ENCODE data around the gene TSGA10IP.

Gene TSGA10IP

DNA sequence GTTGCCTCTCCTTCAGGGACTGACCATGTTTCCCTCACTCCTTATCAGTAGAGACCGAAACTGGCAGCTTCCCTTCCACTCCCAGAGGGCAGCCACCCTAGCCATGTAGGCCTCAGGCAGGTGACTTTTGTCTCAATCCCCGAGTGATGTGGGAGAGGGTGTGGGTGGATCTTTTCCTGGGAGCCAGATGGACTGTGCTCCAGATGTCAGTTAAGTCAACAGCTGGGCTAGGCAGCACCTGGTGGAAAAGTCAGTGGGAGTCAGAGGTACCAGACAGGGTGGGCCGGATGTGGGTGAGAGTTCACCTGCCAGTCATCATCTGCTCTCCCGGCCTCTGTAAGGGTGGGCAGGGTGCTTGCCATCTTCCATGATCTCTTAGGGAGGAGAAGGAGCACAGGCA lies 58.9 kb downstream of the TSGA10IP start:
- no peak overlapping the region for H3K4me2 ChIP-seq (ENCODE audit: low read length)
- H2AFZ ChIP-seq (ENCODE audit: low read length): no peak overlapping the region
- H3K9me2 ChIP-seq (ENCODE audit: low read depth, low read length): no peaks in the 10 kb centered on the region
- H3K4me3 ChIP-seq (ENCODE audit: low read depth, low read length, poor library complexity, severe bottlenecking): no peak overlapping the region
- H3K36me3 ChIP-seq (ENCODE audit: insufficient read depth, low read length): peaks cover 39% of the 10 kb centered on the region
- no peaks in the 10 kb centered on the region for H3F3A ChIP-seq (ENCODE audit: insufficient read depth, low read length)
- H3K79me2 ChIP-seq (ENCODE audit: insufficient read depth, low read length): peaks cover 17% of the 10 kb centered on the region
- no peaks in the 10 kb centered on the region for H3K27me3 ChIP-seq (ENCODE audit: insufficient read depth, low read length)
- H3K9me3 ChIP-seq (ENCODE audit: low read length): no peaks in the 10 kb centered on the region
- H3K4me1 ChIP-seq (ENCODE audit: insufficient read depth, low read length, severe bottlenecking): peaks cover 19% of the 10 kb centered on the region
- no peak overlapping the region for H3K9ac ChIP-seq (ENCODE audit: low read length)
- no peak overlapping the region for H3K27ac ChIP-seq (ENCODE audit: low read depth, low read length, poor library complexity, severe bottlenecking)
- H4K20me1 ChIP-seq (ENCODE audit: insufficient read depth, low read length): no peaks in the 10 kb centered on the region
- TF ChIP-seq, protein P1, sequence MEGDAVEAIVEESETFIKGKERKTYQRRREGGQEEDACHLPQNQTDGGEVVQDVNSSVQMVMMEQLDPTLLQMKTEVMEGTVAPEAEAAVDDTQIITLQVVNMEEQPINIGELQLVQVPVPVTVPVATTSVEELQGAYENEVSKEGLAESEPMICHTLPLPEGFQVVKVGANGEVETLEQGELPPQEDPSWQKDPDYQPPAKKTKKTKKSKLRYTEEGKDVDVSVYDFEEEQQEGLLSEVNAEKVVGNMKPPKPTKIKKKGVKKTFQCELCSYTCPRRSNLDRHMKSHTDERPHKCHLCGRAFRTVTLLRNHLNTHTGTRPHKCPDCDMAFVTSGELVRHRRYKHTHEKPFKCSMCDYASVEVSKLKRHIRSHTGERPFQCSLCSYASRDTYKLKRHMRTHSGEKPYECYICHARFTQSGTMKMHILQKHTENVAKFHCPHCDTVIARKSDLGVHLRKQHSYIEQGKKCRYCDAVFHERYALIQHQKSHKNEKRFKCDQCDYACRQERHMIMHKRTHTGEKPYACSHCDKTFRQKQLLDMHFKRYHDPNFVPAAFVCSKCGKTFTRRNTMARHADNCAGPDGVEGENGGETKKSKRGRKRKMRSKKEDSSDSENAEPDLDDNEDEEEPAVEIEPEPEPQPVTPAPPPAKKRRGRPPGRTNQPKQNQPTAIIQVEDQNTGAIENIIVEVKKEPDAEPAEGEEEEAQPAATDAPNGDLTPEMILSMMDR (IDR thresholded peaks at IDR 0.05; ENCODE audit: low read length): no peak
- no peak for TF ChIP-seq EZH2 (IDR thresholded peaks at IDR 0.05; ENCODE audit: borderline replicate concordance, low read length)

DNA sequence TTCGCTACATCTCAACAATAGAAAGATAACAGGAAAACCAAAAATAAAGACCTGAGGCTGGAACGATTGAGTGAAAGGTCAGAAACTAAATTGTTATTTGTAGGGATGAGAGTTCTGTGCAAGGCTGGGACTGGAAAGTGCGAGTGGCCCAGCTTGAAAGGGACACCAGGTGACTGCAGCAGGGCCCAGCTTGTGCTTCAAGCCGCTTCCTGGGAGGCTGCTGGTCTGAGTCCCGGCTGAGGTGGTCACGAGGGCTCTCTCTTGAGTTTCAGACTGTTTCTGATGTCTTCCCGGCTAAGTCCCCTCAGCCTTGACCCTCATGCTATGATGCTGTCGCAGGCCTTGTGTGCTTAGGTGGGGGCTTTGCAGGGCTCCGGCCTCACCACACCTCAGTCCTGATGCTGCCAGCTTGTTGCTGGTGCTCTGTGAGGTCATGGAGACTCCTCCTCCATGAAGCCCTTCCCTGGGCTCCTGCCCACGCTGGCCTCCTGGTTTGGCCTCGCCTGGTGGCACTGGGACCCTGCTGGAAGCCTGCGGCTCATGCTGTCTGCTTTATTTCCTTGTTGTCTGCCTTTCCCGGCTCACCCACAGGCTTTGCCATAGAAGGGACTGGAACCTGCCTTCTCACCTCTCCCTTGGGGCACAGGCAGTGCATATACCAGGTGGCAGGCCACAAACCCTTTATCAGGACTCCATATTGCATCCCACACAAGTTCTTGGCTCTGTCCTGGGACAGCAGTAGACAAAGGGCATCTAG lies 61.0 kb downstream of the TSGA10IP start:
- peaks cover 25% of the 10 kb centered on the region for H3K36me3 ChIP-seq (ENCODE audit: insufficient read depth, low read length)
- no peaks in the 10 kb centered on the region for H3K27me3 ChIP-seq (ENCODE audit: insufficient read depth, low read length)
- no peak overlapping the region for H3K4me2 ChIP-seq (ENCODE audit: low read length)
- no peaks in the 10 kb centered on the region for H3K9me3 ChIP-seq (ENCODE audit: low read length)
- H3K4me1 ChIP-seq (ENCODE audit: insufficient read depth, low read length, severe bottlenecking): peaks cover 10% of the 10 kb centered on the region
- no peaks in the 10 kb centered on the region for H4K20me1 ChIP-seq (ENCODE audit: insufficient read depth, low read length)
- peaks cover 13% of the 10 kb centered on the region for H3K79me2 ChIP-seq (ENCODE audit: insufficient read depth, low read length)
- TF ChIP-seq, protein P1 (IDR thresholded peaks at IDR 0.05; ENCODE audit: low read length): no peak
- no peak for TF ChIP-seq EZH2 (IDR thresholded peaks at IDR 0.05; ENCODE audit: borderline replicate concordance, low read length)
- H3F3A ChIP-seq (ENCODE audit: insufficient read depth, low read length): no peaks in the 10 kb centered on the region
- H3K9ac ChIP-seq (ENCODE audit: low read length): no peak overlapping the region
- no peak overlapping the region for H2AFZ ChIP-seq (ENCODE audit: low read length)
- no peak overlapping the region for H3K4me3 ChIP-seq (ENCODE audit: low read depth, low read length, poor library complexity, severe bottlenecking)
- no peaks in the 10 kb centered on the region for H3K9me2 ChIP-seq (ENCODE audit: low read depth, low read length)
- H3K27ac ChIP-seq (ENCODE audit: low read depth, low read length, poor library complexity, severe bottlenecking): no peak overlapping the region

DNA sequence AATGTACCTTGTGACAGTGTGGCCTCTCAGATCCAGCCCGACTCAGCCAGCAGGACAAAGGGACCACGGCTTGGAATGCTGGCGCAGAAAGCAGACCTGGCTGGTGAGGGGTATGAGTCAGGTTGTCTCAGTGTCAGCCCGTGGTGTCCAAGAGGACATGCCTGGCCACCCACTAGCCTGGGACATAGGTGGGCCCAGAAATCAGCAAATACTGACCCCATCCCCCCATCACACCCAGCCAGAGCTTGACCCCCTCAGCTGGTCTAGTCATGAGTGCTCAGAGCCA lies 61.6 kb downstream of the TSGA10IP start:
- no peaks in the 10 kb centered on the region for H3K9me2 ChIP-seq (ENCODE audit: low read depth, low read length)
- TF ChIP-seq, protein P1 (IDR thresholded peaks at IDR 0.05; ENCODE audit: low read length): no peak
- TF ChIP-seq EZH2 (IDR thresholded peaks at IDR 0.05; ENCODE audit: borderline replicate concordance, low read length): no peak
- H3K4me1 ChIP-seq (ENCODE audit: insufficient read depth, low read length, severe bottlenecking): peaks cover 10% of the 10 kb centered on the region
- no peak overlapping the region for H3K27ac ChIP-seq (ENCODE audit: low read depth, low read length, poor library complexity, severe bottlenecking)
- H3K4me3 ChIP-seq (ENCODE audit: low read depth, low read length, poor library complexity, severe bottlenecking): no peak overlapping the region
- H3K4me2 ChIP-seq (ENCODE audit: low read length): no peak overlapping the region
- no peaks in the 10 kb centered on the region for H3K27me3 ChIP-seq (ENCODE audit: insufficient read depth, low read length)
- H3K36me3 ChIP-seq (ENCODE audit: insufficient read depth, low read length): peaks cover 25% of the 10 kb centered on the region
- no peaks in the 10 kb centered on the region for H4K20me1 ChIP-seq (ENCODE audit: insufficient read depth, low read length)
- no peak overlapping the region for H2AFZ ChIP-seq (ENCODE audit: low read length)
- H3F3A ChIP-seq (ENCODE audit: insufficient read depth, low read length): no peaks in the 10 kb centered on the region
- H3K9ac ChIP-seq (ENCODE audit: low read length): no peak overlapping the region
- H3K79me2 ChIP-seq (ENCODE audit: insufficient read depth, low read length): peaks cover 7% of the 10 kb centered on the region
- no peaks in the 10 kb centered on the region for H3K9me3 ChIP-seq (ENCODE audit: low read length)
